Progenitor cell of endocrine pancreas (in vitro differentiated cells): ENCODE measurements around the gene PCSK1. TPM values are rescaled to one million over a fixed set of nuclear protein-coding genes. Genes with fewer than 3 reads are reported as not detected.
"Not testable (repeated sequence)": the region's sequence is repeated elsewhere in the genome, so short reads cannot be mapped to it uniquely, and the experiment has no call there.

Experiments used
- DNase-seq: peaks from one replicate; pipeline ENCODE4 v3.0.0; 2021; ENCODE audit warnings: low spot score; ENCODE audit not compliant: unreplicated experiment
- H3K27ac Mint-ChIP-seq: 2 replicates; pipeline ENCODE4 v1.8.0; 2021; ENCODE audit warnings: mild to moderate bottlenecking, moderate library complexity, mixed read lengths
- H3K27me3 Mint-ChIP-seq: 2 replicates; pipeline ENCODE4 v1.8.0; 2021; ENCODE audit warnings: mixed read lengths
- H3K36me3 Mint-ChIP-seq: 2 replicates; pipeline ENCODE4 v1.8.0; 2022; ENCODE audit warnings: mixed read lengths; ENCODE audit not compliant: insufficient read depth
- H3K4me1 Mint-ChIP-seq: 2 replicates; pipeline ENCODE4 v1.8.0; 2021; ENCODE audit warnings: low read depth, mixed read lengths
- H3K4me3 Mint-ChIP-seq: 2 replicates; pipeline ENCODE4 v1.8.0; 2021; ENCODE audit warnings: low read depth, mild to moderate bottlenecking, moderate library complexity, mixed read lengths
- H3K9me3 Mint-ChIP-seq: 2 replicates; pipeline ENCODE4 v1.8.0; 2021; ENCODE audit warnings: low read depth, mixed read lengths
- total RNA-seq: library from RNA; stranded (reverse); gene quantifications from 2 replicates; pipeline ENCODE4 v1.2.1, GENCODE V29; 2021
- TF ChIP-seq, protein P1 (sequence below): fragments of 200-600 bp; sonication (generic); IDR thresholded peaks from one replicate; pipeline ENCODE4 v1.5.0; 2021; ENCODE audit warnings: antibody characterized with exemption, mild to moderate bottlenecking; ENCODE audit not compliant: unreplicated experiment

The PCSK1 gene
- total RNA-seq, 1 donor from 2014 or later = 1.9 TPM

DNA sequence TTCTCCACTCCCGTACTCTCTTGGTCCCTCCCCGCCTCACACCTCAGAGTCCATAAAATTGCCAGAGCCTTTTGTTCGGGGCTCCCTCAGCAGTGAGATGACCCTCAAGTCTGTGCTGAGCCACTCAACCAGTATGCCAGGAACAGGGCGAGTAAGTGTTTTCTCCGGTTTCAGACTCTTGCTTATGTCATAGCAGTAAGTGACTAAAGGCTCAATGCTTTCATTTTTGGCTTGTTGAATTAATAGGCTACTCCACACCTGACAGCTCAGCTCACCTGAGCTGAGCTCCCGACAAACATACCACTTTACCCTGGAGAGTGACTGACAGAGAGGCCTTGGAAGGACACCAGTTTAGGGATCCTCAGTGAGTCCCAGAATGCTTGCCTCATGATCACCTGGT lies 30.5 kb downstream of the PCSK1 start:
- DNase-seq = no peak
- no peak overlapping the region for H3K27ac Mint-ChIP-seq
- TF ChIP-seq, protein P1, sequence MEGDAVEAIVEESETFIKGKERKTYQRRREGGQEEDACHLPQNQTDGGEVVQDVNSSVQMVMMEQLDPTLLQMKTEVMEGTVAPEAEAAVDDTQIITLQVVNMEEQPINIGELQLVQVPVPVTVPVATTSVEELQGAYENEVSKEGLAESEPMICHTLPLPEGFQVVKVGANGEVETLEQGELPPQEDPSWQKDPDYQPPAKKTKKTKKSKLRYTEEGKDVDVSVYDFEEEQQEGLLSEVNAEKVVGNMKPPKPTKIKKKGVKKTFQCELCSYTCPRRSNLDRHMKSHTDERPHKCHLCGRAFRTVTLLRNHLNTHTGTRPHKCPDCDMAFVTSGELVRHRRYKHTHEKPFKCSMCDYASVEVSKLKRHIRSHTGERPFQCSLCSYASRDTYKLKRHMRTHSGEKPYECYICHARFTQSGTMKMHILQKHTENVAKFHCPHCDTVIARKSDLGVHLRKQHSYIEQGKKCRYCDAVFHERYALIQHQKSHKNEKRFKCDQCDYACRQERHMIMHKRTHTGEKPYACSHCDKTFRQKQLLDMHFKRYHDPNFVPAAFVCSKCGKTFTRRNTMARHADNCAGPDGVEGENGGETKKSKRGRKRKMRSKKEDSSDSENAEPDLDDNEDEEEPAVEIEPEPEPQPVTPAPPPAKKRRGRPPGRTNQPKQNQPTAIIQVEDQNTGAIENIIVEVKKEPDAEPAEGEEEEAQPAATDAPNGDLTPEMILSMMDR = no peak
- no peak overlapping the region for H3K4me3 Mint-ChIP-seq
- H3K36me3 Mint-ChIP-seq = no peaks in the 10 kb centered on the region
- H3K9me3 Mint-ChIP-seq = no peaks in the 10 kb centered on the region
- H3K27me3 Mint-ChIP-seq = no peaks in the 10 kb centered on the region
- H3K4me1 Mint-ChIP-seq = peaks cover 15% of the 10 kb centered on the region

DNA sequence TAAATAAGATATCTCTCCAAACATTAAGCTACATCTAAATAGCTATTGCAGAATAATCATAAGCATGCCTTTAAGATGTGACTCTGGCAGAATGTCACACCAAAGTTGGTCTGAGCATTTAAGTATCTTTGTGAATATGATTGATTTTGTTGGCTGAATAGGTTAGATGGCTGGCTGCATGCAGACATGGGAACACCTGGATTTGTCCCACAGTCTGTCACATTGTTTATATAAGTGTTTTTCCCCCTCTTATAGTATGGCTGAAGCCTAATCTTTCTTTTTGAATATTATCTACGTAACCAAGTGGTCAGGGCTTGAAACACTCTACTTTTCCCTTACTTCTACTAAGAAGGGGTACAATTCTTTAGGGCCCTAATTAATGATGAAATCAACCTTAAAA lies 36.2 kb downstream of the PCSK1 start:
- Mint-ChIP-seq H3K27ac (no peak overlapping the region), H3K9me3 (no peaks in the 10 kb centered on the region), H3K4me3 (no peak overlapping the region), H3K36me3 (no peaks in the 10 kb centered on the region), H3K4me1 (peaks cover 14% of the 10 kb centered on the region), H3K27me3 (peaks cover 2% of the 10 kb centered on the region)
- TF ChIP-seq, protein P1 = no peak
- DNase-seq = no peak

DNA sequence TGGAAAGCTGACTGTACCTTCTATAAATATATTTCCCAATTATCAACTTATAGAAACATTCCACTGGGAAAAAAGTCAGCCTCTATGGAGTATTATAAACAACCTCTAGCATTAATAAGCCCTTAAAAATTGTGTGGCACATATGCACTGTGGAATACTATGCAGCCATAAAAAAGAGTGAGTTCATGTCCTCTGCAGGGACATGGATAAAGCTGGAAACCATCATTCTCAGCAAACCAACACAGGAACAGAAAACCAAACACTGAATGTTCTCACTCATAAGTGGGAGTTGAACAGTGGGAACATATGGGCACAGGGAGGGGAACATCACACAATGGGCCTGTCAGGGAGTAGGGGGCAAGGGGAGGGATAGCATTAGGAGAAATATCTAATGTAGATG lies 37.8 kb downstream of the PCSK1 start:
- H3K27me3 Mint-ChIP-seq, DNase-seq, H3K36me3 Mint-ChIP-seq, H3K4me3 Mint-ChIP-seq, H3K27ac Mint-ChIP-seq, H3K9me3 Mint-ChIP-seq: not testable (repeated sequence)
- peaks cover 14% of the 10 kb centered on the region for H3K4me1 Mint-ChIP-seq

DNA sequence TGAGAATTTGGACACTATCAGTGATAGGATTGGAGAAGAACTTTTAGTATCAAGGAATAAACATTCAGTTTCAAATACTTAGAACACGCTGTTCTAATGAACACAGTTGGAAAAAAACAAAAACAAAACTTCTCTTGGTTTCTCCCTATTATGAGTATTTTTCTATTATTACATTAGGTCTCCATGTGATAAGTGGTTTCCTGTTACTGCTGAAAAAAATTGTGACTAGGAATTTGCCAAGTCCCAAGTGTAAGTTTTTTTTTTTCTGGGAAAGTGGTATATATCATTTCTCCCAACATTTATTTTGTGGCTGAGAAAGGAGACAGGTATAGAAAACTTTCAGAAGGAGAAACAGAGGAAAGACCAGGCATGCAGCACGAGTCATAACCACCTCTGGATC lies 41.1 kb downstream of the PCSK1 start:
- H3K36me3 Mint-ChIP-seq = no peaks in the 10 kb centered on the region
- TF ChIP-seq, protein P1 = no peak
- peaks cover 2% of the 10 kb centered on the region for H3K27me3 Mint-ChIP-seq
- H3K9me3 Mint-ChIP-seq = no peaks in the 10 kb centered on the region
- peaks cover 2% of the 10 kb centered on the region for H3K4me1 Mint-ChIP-seq
- H3K4me3 Mint-ChIP-seq = no peak overlapping the region
- DNase-seq = no peak
- H3K27ac Mint-ChIP-seq = no peak overlapping the region

DNA sequence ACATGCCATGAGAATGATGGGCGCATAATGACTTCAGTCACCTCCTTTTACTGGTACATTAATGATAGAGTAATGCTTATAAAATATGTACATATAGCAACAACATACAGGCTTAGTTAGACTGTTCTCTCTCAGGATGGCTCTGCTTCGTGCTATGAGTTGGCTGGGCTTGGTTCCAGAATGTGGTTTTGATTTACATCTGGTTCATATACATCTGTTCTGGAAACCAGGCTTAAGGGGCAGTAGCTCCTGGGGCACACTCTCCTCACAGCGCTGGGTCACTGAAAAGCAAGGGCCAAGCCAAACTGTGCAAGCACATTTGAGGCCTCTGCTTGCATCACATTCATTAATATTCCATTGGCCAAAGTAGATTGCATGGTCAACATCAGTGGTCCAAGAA lies 44.9 kb downstream of the PCSK1 start:
- H3K4me3 Mint-ChIP-seq = no peak overlapping the region
- TF ChIP-seq, protein P1 = no peak
- peaks cover 7% of the 10 kb centered on the region for H3K27me3 Mint-ChIP-seq
- H3K27ac Mint-ChIP-seq = peak overlapping the region; percentile 56
- no peaks in the 10 kb centered on the region for H3K4me1 Mint-ChIP-seq
- H3K36me3 Mint-ChIP-seq = no peaks in the 10 kb centered on the region
- no peak for DNase-seq
- no peaks in the 10 kb centered on the region for H3K9me3 Mint-ChIP-seq

DNA sequence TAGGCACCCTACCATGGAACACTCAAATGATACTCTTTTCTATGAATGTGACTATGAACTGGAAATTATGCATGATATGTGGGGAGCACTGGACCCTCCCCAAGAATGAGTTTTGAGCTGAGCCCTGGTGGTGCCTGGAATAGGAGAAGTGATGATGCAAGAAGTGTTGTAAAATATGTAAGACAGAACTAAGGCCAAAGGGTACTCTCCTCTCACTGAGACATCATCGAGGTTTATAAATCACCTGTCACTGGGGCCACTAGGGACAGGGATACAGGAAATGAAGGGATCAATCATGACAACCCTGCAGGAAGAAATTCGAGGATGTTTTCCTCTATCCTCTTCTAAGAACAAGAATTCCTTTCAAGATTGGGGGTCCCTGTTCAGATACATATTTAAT lies 45.4 kb downstream of the PCSK1 start:
- H3K36me3 Mint-ChIP-seq = no peaks in the 10 kb centered on the region
- TF ChIP-seq, protein P1 = no peak

More for the DNA sequence above, 45.4 kb downstream of the PCSK1 start:
- DNase-seq = no peak
- Mint-ChIP-seq H3K4me3 (no peak overlapping the region), H3K4me1 (no peaks in the 10 kb centered on the region), H3K9me3 (no peaks in the 10 kb centered on the region), H3K27ac (no peak overlapping the region), H3K27me3 (peaks cover 8% of the 10 kb centered on the region)
